ENCODE results near the gene ALG6. TPM values are rescaled to one million over a fixed set of nuclear protein-coding genes. Genes with fewer than 3 reads are reported as not detected.
A peak's percentile ranks its signal among the peaks of the same experiment; 100 is the strongest.
"Not testable (repeated sequence)": the region's sequence is repeated elsewhere in the genome, so short reads cannot be mapped to it uniquely, and the experiment has no call there.

The ALG6 gene
- total RNA-seq, 1 donor from 2014 or later, result 22.6 TPM

- Mint-ChIP-seq H3K4me3 (ENCODE audit: low read depth) (no peak overlapping the region), H3K27me3 (no peaks in the 10 kb centered on the region), H3K9me3 (ENCODE audit: low read depth) (no peaks in the 10 kb centered on the region), H3K36me3 (ENCODE audit: insufficient read depth) (no peaks in the 10 kb centered on the region), H3K4me1 (ENCODE audit: low read depth) (peaks cover 4% of the 10 kb centered on the region), H3K27ac (no peak overlapping the region)
- TF ChIP-seq, protein P1, sequence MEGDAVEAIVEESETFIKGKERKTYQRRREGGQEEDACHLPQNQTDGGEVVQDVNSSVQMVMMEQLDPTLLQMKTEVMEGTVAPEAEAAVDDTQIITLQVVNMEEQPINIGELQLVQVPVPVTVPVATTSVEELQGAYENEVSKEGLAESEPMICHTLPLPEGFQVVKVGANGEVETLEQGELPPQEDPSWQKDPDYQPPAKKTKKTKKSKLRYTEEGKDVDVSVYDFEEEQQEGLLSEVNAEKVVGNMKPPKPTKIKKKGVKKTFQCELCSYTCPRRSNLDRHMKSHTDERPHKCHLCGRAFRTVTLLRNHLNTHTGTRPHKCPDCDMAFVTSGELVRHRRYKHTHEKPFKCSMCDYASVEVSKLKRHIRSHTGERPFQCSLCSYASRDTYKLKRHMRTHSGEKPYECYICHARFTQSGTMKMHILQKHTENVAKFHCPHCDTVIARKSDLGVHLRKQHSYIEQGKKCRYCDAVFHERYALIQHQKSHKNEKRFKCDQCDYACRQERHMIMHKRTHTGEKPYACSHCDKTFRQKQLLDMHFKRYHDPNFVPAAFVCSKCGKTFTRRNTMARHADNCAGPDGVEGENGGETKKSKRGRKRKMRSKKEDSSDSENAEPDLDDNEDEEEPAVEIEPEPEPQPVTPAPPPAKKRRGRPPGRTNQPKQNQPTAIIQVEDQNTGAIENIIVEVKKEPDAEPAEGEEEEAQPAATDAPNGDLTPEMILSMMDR (IDR thresholded peaks at IDR 0.05; ENCODE audit: unreplicated experiment), result peak; percentile 23
- DNase-seq (ENCODE audit: low spot score, unreplicated experiment), result no peak
Observed at GRCh38 chr1:63413394-63413793, 46.0 kb downstream of the ALG6 start.

DNA sequence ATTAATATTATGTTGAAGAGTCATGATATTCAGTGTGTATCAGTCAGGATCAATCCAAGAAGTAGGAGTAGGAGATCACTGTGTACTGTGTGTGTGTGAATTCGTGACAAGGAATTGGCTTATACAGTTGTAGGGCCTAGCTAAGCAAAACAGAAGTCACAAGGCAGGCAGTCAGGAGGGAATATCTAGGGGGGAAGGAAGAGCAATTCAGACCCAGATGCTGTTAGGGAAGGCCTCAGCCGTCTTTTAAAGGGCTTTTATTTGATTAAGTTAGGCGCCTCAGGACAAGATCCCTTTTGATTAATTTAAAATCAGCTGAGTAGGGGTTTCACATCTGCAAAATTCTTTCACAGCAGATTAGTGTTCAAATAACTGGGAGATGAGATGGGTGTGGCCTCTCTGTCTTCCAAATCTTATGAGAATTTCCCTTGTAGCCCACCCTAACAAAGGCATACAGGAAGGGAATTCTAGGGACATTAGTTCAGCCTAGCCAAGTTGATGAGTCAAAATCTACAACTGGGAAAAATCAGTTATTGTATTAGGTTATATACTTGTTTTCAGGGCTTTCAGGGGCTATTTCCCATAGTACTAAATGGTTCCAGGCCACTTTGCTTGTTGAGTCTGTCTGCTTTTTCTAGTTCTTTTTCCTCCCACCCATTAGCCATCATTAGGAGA lies 47.4 kb downstream of the ALG6 start:
- TF ChIP-seq, protein P1 (IDR thresholded peaks at IDR 0.05; ENCODE audit: unreplicated experiment), result no peak
- Mint-ChIP-seq H3K4me1 (ENCODE audit: low read depth) (peaks cover 4% of the 10 kb centered on the region), H3K9me3 (ENCODE audit: low read depth) (no peaks in the 10 kb centered on the region), H3K36me3 (ENCODE audit: insufficient read depth) (no peaks in the 10 kb centered on the region), H3K27me3 (no peaks in the 10 kb centered on the region), H3K4me3 (ENCODE audit: low read depth) (no peak overlapping the region), H3K27ac (no peak overlapping the region)
- no peak for DNase-seq (ENCODE audit: low spot score, unreplicated experiment)

GRCh38 chr1:63418101-63418500 lies 50.7 kb downstream of the ALG6 start:
- Mint-ChIP-seq H3K9me3 (ENCODE audit: low read depth) (peaks cover 3% of the 10 kb centered on the region), H3K4me3 (ENCODE audit: low read depth) (no peak overlapping the region), H3K27ac (no peak overlapping the region), H3K4me1 (ENCODE audit: low read depth) (peaks cover 4% of the 10 kb centered on the region), H3K27me3 (no peaks in the 10 kb centered on the region), H3K36me3 (ENCODE audit: insufficient read depth) (peaks cover 3% of the 10 kb centered on the region)
- DNase-seq (ENCODE audit: low spot score, unreplicated experiment), result no peak
- TF ChIP-seq, protein P1 (IDR thresholded peaks at IDR 0.05; ENCODE audit: unreplicated experiment), result no peak

GRCh38 chr1:63420746-63421145 lies 53.3 kb downstream of the ALG6 start:
- H3K36me3 Mint-ChIP-seq (ENCODE audit: insufficient read depth); H3K4me3 Mint-ChIP-seq (ENCODE audit: low read depth); H3K27me3 Mint-ChIP-seq; DNase-seq (ENCODE audit: low spot score, unreplicated experiment); H3K4me1 Mint-ChIP-seq (ENCODE audit: low read depth); H3K27ac Mint-ChIP-seq; H3K9me3 Mint-ChIP-seq (ENCODE audit: low read depth): not testable (repeated sequence)

DNA sequence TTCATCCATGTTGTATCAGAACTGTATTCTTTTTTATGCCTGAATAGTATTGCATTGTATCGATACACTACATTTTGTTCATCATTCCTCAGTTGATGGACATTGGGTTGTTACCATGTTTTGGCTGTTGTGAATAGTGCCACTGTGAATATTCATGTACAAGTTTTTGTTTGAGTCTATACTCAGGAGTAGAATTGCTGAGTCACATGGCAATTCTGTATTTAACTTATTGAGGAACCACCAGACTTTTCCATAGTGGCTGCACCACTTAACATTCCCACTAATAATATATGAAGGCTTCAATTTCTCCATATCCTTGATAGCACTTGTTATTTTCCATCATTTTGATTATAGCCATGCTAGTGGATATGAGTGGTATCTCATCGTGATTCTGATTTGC lies 56.2 kb downstream of the ALG6 start:
- Mint-ChIP-seq H3K4me3 (ENCODE audit: low read depth) (no peak overlapping the region), H3K36me3 (ENCODE audit: insufficient read depth) (peaks cover 3% of the 10 kb centered on the region), H3K4me1 (ENCODE audit: low read depth) (no peaks in the 10 kb centered on the region), H3K27ac (no peak overlapping the region), H3K9me3 (ENCODE audit: low read depth) (peaks cover 3% of the 10 kb centered on the region), H3K27me3 (no peaks in the 10 kb centered on the region)
- no peak for DNase-seq (ENCODE audit: low spot score, unreplicated experiment)
- TF ChIP-seq, protein P1 (IDR thresholded peaks at IDR 0.05; ENCODE audit: unreplicated experiment), result no peak

GRCh38 chr1:63428815-63429214 lies 61.4 kb downstream of the ALG6 start:
- Mint-ChIP-seq H3K27me3 (no peaks in the 10 kb centered on the region), H3K27ac (no peak overlapping the region), H3K36me3 (ENCODE audit: insufficient read depth) (peaks cover 19% of the 10 kb centered on the region), H3K9me3 (ENCODE audit: low read depth) (peaks cover 14% of the 10 kb centered on the region), H3K4me3 (ENCODE audit: low read depth) (no peak overlapping the region), H3K4me1 (ENCODE audit: low read depth) (no peaks in the 10 kb centered on the region)
- TF ChIP-seq, protein P1 (IDR thresholded peaks at IDR 0.05; ENCODE audit: unreplicated experiment), result no peak
- DNase-seq (ENCODE audit: low spot score, unreplicated experiment), result no peak

All from progenitor cell of endocrine pancreas (in vitro differentiated cells).